HG02884 (cell line): ENCODE data around the gene HECTD1.
"Not testable (repeated sequence)": the region's sequence is repeated elsewhere in the genome, so short reads cannot be mapped to it uniquely, and the experiment has no call there.

ENCODE experiments used
- ATAC-seq: cut with Tn5 transposase; IDR thresholded peaks from one replicate; pipeline ENCODE4 v1.9.1; 2021; ENCODE audit warnings: mild to moderate bottlenecking, moderate library complexity; ENCODE audit not compliant: unreplicated experiment

HECTD1 gene

DNA sequence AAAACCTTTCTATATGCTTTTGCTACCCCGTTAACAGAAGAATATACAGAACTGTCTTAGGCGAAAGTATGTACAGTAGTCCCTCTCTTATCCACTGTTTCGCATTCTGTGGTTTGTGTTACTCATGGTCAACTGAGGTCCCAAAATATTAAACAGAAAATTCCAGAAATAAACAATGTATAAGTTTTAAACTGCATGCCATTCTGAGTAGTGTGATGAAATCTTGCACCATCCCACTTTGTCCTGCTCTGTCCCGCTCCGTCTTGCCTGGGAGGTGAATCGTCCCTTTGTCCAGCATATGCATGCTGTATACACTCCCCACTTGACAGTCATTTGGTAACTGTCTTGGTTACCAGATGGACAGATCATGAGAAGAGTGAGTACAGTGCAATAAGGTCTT is 111.3 kb downstream of the HECTD1 start:
- ATAC-seq: no peak

DNA sequence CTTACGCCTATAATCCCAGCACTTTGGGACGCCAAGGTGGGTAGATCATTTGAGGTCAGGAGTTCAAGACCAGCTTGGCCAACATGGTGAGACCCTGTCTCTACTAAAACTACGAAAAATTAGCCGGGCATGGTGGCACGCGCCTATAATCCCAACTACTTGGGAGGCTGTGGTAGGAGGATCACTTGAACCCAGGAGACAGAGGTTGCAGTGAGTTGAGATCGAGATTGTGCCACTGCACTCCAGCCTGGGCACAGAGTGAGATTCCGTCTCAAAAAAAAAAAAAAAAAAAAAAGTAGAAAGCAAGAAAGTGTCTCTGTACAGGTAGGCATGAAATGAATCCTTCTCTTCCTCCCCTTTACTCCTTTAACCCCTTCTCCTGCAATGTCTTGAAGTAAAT is 111.8 kb downstream of the HECTD1 start:
- not testable (repeated sequence) for ATAC-seq

DNA sequence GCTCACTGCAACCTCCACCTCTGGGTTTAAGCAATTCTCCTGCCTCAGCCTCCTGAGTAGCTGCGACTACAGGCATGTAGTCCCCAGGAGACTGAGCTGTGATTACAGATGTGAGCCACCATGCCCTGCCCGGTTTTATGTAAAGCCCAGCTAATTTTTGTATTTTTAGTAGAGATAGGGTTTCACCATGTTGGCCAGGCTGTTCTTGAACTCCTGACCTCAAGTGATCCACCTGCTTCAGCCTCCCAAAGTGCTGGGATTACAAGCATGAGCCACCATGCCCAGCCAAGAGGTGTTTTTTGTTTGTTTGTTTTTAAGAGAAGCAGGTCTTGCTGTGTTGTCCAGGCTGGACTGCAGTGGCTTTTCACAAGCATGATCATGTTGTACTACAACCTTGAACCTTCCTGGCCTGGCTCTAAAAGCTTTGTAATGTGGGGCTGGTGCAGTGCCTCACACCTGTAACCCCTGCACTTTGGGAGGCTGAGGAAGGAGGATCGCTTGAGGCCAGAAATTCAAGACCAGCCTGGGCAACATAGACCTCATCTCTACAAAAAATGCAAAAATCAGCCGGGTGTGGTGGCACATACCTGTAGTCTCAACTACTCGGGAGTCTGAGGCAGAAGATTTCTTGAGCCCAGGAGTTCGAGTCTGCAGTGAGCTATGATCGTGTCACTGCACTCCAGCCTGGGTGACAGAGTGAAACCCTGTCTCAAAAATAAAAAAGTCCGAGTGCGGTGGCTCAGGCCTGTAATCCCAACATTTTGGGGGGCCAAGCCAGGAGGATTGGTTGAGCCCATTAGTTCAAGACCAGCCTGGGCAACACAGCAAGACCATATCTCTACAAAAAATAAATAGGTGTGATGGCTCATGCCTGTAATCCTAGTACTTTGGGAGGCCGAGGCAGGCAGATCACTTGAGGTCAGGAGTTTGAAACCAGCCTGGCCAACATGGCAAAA is 113.4 kb downstream of the HECTD1 start:
- ATAC-seq: not testable (repeated sequence)

DNA sequence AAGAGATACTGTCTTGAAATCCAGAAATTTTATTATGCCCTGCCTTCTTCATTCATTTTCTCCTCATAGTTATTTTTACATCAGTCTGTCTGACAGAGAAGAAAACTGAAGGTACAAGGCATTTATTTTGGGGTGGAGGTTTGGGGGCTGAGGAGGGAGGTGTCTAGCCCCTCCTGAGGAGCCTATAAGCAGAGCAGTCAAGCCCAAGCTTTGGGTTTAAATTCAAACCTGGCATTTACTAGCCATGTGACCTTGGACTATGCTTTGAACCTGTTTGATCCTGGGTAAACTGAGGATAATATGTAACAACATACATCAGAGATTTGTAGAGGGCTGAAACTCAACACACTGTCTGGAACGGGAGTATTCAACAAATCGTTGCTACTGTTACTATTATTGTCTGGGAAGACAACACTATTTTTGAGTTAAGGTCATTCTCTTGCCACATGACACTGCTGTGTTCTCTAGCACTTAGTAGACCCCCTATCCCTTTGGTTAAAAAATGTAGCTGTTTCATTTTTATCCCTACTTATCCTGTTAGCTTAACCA is 115.4 kb downstream of the HECTD1 start:
- ATAC-seq: no peak

DNA sequence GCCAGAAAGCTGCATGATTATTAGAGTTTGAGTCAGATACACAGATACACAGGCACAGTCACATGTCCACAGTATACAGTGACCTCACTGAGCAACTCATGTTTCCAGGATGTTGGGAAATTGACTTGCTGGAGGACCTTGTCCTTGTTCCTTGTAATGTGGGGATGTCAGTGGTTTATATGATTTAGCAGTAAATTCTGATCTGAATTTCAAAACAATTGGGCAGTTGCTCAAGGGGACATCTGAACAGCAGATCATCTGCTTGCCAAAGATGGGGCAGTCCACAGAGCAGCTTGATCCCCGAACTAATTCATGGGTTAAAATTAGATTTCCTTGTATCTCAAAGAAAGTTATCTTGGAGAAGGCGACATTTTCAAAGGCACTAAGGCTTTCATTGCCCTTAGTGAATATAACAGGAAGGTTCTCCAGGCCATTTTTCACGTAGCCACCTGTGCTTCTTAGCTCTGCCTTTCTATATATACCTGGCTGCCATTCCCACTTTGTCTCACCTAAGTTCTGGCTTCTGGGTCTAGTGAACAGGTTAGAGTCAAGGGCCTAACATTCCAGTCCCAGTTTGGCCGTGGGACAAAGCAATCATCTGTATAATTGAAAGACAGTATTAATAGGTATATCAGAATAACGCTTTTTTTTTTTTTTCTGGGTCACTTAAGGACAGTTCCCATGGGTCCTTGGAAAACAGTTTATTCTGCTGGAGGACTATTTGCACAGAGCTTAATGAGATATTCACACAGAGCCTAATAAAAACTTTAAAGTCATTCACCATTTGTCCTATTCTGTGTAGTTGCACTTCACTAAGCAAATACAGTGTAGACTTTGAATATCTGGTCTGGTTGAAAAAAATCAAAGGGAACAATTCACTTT is 116.5 kb downstream of the HECTD1 start:
- no peak for ATAC-seq

DNA sequence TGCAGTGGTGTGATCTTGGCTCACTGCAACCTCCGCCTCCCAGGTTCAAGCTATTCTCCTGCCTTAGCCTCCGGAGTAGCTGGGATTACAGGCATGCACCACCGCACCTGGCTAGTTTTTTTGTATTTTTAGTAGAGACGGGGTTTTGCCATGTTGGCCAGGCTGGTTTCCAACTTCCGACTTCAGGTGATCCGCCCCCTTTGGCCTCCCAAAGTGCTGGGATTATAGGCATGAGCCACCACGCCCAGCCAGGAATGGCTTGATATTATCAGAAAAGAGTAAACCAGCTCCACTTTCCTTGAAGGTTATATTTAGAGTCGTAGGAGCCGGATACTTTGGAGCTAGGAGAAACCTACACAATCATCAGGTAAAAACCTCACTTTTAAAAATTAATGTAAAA is 121.1 kb downstream of the HECTD1 start:
- not testable (repeated sequence) for ATAC-seq

DNA sequence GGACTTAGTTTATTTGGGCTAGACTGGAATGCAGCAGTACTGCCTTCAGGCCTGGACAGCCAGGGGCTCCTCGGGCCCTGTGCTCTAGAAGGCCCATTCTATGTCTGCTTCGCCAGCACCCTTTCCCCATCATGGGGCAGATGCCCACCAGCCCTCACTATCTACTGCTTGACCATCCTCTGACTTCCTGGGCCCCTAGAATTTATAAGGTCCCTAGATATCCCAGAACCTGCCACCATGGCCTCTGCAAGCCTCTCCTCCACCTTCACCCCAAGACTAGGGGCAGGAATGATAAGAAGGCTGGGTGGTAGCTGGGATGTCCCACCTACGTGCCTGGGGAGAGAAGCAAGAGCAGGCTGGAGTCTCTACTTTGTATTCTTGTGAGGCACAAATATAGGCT is 122.6 kb downstream of the HECTD1 start:
- no peak for ATAC-seq

DNA sequence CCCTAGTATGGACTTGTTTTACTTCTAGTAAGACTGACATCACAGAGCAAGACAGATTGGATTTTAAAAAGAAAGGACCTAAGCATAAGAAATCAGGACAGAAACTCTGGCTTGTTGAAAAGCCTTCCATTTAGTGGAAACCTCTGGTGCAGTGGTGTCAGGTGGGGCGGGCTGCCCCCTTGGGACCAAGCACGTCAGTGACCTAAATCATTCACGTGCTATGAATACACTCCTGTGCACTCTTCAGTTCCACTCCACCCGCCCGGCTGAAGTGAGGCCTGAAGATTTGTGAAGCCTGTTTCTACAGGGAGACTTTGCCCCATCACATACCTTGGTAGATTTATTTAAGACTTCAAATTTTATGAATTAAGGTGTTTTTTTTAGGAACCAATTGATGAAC is 123.2 kb downstream of the HECTD1 start:
- ATAC-seq: peak; percentile 71

DNA sequence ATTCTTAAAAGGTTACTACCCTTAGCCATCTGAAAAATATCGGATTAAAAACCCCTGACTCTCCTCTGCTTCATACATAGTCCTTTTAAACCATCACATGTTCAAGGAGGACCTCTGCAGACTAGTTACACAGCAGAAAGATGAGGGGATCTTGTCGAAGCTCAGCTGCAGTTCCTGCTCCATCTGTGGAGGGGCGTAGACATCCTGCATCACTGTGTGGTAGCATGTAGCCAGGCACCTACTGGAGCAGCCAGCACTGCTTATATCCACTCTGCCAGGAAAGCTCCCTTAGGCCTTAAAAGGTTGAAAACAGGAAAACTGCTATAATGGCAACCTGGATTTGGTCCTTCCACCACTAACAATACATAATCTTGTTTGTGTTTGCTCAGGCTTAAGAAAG is 123.8 kb downstream of the HECTD1 start:
- no peak for ATAC-seq

DNA sequence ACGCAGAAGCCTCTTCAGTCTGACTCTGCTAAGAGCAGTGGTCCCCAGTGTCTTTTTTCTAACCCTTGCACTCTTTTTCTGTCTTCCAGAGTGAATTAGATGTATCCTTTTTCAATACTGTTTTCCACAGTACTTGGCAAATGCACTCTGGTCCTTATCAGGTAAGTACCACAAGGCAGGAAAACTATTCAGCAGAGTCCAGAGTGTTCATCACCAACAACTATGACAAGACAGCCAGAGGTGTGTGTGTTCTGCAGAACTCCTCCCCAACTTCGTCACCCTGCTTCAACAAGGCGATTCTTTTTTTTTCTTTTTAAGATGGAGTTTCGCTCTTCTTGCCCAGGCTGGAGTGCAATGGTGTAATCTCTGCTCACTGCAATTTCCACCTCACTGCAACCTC is 127.1 kb downstream of the HECTD1 start:
- ATAC-seq: no peak

DNA sequence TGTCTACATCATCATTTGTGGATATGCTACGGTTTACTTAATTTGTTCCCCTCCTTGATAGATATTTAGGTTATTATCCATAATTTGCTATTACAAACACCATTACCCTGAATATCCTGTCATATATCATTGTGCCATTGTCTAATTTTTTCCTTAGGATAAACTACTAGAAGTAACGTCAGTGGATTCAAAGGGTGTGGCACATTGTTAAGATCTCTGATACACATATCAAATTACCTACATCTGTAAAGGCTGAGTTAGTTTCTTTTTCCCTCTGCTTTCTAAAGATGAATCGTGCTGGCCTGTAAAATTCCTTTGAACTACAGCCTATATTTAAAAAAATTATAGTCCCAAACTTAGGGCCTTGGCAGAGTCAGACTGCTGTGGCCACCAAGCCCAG is 127.5 kb downstream of the HECTD1 start:
- ATAC-seq: no peak

DNA sequence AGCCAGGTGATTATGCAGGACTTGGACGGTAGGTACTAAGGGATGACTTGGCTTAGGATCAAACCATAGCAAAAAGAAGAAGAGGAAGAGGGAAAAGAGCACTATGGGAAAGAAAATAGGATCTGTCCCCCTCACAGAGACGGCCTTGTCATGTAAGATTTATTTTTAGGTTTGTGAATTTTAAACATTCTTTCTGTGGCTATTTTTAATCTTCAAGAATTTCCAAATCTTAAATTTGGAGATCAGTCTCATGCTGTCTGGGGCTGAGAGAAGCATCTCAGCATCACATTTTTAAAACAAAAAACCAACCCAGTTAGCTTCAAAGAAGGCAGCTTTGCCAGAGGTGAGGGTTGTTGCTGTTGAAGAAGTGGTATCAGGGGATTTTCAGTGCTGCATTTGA is 128.8 kb downstream of the HECTD1 start:
- no peak for ATAC-seq

DNA sequence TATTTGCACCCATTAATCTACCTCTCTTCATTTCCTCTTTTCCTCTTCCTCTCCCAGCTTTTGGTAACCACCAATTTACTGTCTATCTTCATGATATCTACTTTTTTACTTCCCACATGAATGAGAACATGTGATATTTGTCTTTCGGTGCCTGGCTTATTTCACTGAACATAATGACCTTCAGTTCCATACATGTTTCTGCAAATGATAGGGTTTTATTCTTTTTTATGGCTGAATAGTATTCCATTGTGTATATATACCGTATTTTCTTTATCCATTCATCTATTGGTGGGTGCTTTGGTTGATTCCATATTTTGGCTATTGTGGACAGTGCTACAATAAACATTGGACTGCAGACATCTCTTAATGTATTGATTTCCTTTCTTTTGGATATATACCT is 132.4 kb downstream of the HECTD1 start:
- ATAC-seq: no peak

DNA sequence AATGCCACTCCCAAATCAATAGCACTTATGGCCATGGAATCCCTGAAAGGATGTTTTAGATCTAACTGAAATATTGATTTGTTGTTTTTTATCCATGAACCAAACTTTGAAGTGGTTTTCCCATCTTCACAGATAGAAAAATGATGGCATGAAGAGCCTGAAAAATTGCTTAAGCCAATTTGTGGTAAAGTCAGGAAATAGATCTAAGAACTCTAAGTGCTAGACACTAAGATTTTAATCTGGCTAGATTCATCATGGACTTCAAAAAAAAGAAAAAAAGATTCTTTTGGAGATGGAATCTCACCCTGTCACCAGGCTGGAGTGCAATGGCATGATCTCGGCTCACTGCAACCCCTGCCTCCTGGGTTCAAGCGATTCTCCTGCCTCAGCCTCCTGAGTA is 136.4 kb downstream of the HECTD1 start:
- no peak for ATAC-seq

DNA sequence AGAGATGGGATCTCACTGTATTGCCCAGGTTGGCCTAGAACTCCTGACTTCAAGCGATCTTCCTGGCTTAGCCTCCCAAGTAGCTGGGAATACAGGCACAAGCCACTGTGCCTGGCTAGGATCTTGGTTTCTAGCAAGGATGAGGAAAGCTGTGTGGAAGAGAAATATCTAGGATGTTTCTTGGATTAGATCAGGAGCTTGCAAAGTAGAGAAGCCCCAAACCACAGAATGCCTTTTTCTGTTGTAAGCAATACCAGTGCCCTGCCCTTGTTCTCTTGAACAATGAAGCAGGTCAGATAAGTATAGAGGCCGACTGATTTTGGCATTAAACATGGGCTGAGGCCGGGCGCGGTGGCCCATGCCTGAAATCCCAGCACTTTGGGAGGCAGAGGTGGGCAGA is 137.2 kb downstream of the HECTD1 start:
- ATAC-seq: no peak

DNA sequence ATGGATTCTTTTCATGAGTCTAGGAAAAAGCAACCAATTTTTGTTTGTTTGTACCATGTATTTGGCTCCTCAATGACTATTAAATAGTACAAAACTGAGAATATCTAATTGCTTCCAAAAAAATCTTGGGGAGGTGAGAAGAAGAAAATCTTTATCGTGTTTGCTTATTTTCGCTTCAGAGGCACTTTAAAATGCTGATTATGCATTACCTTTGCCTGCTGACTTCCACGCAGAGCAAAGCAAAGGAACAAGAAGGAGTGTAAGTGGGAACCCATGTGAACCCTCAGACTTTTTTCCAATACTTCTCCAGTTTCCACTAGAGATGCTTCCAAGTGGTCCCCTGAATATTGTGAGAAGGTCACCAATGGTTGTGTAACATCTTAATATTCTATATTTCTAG is 138.2 kb downstream of the HECTD1 start:
- no peak for ATAC-seq

DNA sequence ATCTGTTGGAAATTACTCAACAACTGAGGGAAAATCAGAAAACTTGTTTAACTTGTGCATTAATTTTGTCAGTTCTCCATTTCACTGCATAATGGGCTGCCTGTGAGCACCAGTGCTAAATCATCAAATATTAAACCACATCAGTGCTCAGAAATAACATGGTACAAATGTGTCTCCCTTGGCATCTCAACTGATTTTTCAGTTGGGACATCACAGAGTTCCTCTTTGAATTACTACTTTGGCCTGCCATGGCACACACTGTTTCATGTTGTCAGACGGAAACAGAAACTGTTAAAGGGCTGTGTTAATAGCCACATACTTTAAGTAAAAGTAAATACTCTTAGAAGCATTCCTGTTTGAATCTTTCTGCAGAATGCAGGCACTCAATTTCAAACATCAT is 139.4 kb downstream of the HECTD1 start:
- ATAC-seq: no peak

DNA sequence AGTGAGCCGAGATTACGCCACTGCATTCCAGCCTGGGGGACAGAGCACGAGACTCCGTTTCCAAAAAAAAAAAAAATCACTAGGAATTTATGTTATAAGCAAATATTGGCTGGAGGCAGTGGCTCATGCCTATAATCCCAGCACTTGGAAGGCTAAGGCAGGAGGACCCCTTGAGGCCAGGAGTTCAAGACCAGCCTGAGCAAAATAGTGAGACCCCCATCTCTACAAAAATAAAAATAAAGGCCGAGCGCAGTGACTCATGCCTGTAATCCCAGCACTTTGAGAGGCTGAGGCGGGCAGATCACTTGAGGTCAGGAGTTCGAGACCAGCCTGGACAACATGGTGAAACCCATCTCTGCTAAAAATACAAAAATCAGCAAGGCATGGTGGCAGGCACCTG is 144.7 kb downstream of the HECTD1 start:
- ATAC-seq: not testable (repeated sequence)

DNA sequence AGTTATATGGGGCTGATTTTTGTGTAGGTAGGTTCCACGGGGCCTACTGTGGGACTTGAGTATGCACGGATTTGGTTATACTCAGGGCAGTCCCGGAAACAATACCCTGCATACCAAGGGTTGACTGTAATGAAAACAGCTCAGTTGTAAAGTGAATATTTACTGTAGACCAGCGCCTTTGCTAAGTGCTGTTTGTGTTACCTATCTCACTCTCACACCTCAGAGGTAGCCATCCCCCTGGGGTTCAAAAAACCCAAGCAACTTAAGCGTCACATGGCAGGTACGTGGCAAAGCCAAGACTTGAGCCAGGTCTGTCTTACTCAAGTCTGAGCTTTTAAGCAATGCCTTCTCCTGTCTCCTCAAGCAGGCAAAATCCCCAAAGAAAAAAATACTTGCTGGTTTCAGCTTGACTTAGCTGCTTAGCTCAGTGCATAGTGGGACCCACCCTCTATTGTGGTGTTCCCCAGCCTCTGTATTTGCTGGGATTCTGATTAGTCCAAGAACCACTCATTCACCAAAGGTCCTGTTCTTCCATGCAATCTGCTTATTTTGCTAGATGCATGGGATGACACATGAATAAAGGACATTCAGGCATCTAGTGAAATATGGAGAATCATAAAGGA is 147.2 kb downstream of the HECTD1 start:
- ATAC-seq: no peak

DNA sequence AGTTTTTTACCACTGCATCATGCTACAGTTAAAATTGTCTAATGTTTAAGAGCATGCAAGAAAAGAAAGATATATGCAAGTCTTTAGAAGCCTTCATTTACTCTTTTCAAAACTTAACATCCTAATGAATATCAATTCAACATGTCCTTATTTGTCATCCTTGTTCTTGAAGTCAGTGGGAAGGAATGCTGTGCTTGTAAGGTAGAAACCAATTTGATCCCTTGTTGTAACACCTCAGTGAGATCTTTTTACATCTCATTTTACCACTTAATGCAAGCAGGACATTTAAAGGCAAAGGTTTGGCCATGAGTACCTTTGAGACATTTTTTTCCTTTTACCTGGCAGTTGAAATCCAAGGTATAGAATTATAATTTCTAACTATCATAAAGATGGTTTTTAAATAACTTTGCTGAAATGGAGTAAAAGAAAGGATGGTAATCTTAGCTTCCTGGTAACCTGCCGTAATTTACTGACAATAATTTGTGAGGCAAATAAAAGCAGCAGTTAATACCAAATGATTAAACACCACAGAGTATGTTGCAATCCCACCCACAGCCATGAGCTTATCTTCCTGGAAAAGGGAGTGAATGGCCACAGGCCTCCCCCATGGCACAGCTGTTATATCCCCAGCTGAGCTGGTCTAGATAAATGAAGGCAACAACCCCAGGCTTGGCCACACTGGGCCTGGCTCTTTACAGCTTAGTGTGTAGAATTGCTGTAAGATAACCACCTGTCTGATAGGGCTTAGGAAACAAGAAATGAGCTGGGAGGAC is 148.3 kb downstream of the HECTD1 start:
- no peak for ATAC-seq
